Spleen (tissue), 11 donors: ENCODE results near the gene PRKCZ. TPM values are rescaled to one million over a fixed set of nuclear protein-coding genes. Genes with fewer than 3 reads are reported as not detected.

Experiments used
- DNase-seq: peaks from one replicate; pipeline ENCODE4 v3.0.0-alpha.2; 2020
- H3K27ac ChIP-seq, 8 donors: fragments of 200-600 bp; sonication (generic) in 7 of 8; 1 replicate in 4 of 8; 2 replicates in 4 of 8; pipeline versions ENCODE4 v1.5.0 to v1.8.0; 2016 to 2021; ENCODE audit warnings: inconsistent platforms in 4 of 8, mild to moderate bottlenecking in 4 of 8, moderate library complexity in 1 of 8
- H3K27me3 ChIP-seq, 7 donors: fragments of 200-600 bp; sonication (generic) in 6 of 7; replicated peaks in 1 of 7; 1 replicate in 4 of 7; 2 replicates in 3 of 7; pipeline versions ENCODE4 v1.5.0 to v1.8.0; 2016 to 2021; ENCODE audit warnings: inconsistent platforms in 3 of 7, mild to moderate bottlenecking in 1 of 7
- H3K36me3 ChIP-seq, 6 donors: fragments of 200-600 bp; sonication (generic) in 5 of 6; 1 replicate in 4 of 6; 2 replicates in 2 of 6; pipeline versions ENCODE4 v1.5.0 to v1.8.0; 2016 to 2021; ENCODE audit warnings: inconsistent platforms in 2 of 6
- H3K4me1 ChIP-seq, 6 donors: fragments of 200-600 bp; sonication (generic) in 5 of 6; 1 replicate in 3 of 6; 2 replicates in 3 of 6; pipeline versions ENCODE4 v1.5.0 to v1.8.0; 2016 to 2021; ENCODE audit warnings: inconsistent platforms in 3 of 6
- H3K4me3 ChIP-seq, 8 donors: fragments of 200-600 bp; sonication (generic) in 7 of 8; 1 replicate in 4 of 8; 2 replicates in 4 of 8; pipeline versions ENCODE4 v1.5.0 to v1.8.0; 2016 to 2021; ENCODE audit warnings: inconsistent platforms in 4 of 8, mild to moderate bottlenecking in 4 of 8, moderate library complexity in 2 of 8
- H3K9me3 ChIP-seq, 8 donors: fragments of 200-600 bp; sonication (generic) in 7 of 8; 1 replicate in 4 of 8; 2 replicates in 4 of 8; pipeline versions ENCODE4 v1.5.0 to v1.8.0; 2016 to 2021; ENCODE audit warnings: inconsistent platforms in 4 of 8
- CTCF ChIP-seq, 11 experiments: fragments of 200-600 bp in 7 of 11; fragments of 450-650 bp in 4 of 11; sonication (generic) in 4 of 11; IDR thresholded peaks in 8 of 11; conservative IDR thresholded peaks in 3 of 11; 1 replicate in 7 of 11; 2 replicates in 4 of 11; pipeline versions ENCODE4 v1.4.0 to v1.8.0; 2016 to 2021; ENCODE audit warnings: antibody characterized with exemption in 11 of 11, inconsistent platforms in 4 of 11, mild to moderate bottlenecking in 1 of 11
- POLR2A ChIP-seq, 3 donors: fragments of 450-650 bp; IDR thresholded peaks; one replicate each; pipeline ENCODE4 v1.5.1; 2017; ENCODE audit warnings: antibody characterized with exemption in 3 of 3, mild to moderate bottlenecking in 1 of 3
- POLR2AphosphoS5 ChIP-seq, 3 donors: sonication (generic); formaldehyde crosslinking; IDR thresholded peaks; one replicate each; pipeline ENCODE4 v1.5.1; 2017; ENCODE audit warnings: antibody characterized with exemption in 3 of 3
- WGBS, 5 donors: extraction: QIAGEN DNeasy Blood & Tissue Kit in 3 of 5; methylation state at CpG; one replicate each; pipeline versions ENCODE4 v1.1.5 to v1.1.7; 2013 to 2018; 5-methylcytosine and 5-hydroxymethylcytosine counted together
- intact Hi-C: fragments of 100-400 bp; cut with DNase I; formaldehyde crosslinking; loops from one replicate; pipeline ENCODE4 v1.15.0; 2023; ENCODE audit warnings: low total_unique reads
- polyA plus RNA-seq, 3 donors: library from polyadenylated mRNA; stranded (reverse); fragments of 200-250 nt; gene quantifications; one replicate each; pipeline ENCODE4 v1.2.1, GENCODE V29; 2013
- total RNA-seq, 7 donors: library from RNA; depleted of rRNA in 3 of 7; stranded (reverse); fragments of >200 nt in 3 of 7; fragmentation: NEBNext Ultra II Directional in 4 of 7; extraction: Animal tissue kit (Norgen Biotek cat#: 25700) in 4 of 7; gene quantifications; one replicate each; pipeline versions ENCODE4 v1.1.0 to v1.2.1, GENCODE V29; 2016 to 2021
- donor health status: healthy with polysubstance abuse.
- donor health status: DM: no; HTN: no; CAD: no; lungs with moderate emphysema.
- donor health status: DM: no; HTN: no; CAD: no.
- donor health status: Bipolar disorder and iron deficiency.
- donor health status: healthy.
- donor health status: DM: no; HTN: no; CAD: no.
- donor health status: DM: yes; HTN: yes; CAD: no.

PRKCZ gene
- total and polyA plus RNA-seq, 10 donors: 17.6 to 61.8 (median 34.0) TPM

GRCh38 chr1:2039251-2039650, 11.0 kb upstream of the PRKCZ start:
- intact Hi-C loops: no loop called here
- no peaks in the 10 kb centered on the region for H3K36me3 ChIP-seq
- peaks cover 0 to 13% (median 0%) of the 10 kb centered on the region in 7 donors for H3K27me3 ChIP-seq
- no peak overlapping the region for H3K4me3 ChIP-seq
- no peak for DNase-seq
- WGBS, 5 donors: 86 to 92% (median 88%) methylated on average over 8 of the region's 8 CpGs
- TF ChIP-seq POLR2A (IDR thresholded peaks at IDR 0.05) (no peak), POLR2AphosphoS5 (IDR thresholded peaks at IDR 0.05) (no peak), CTCF (IDR thresholded peaks at IDR 0.05 in 8 of 11, conservative IDR thresholded peaks at IDR 0.05 in 3 of 11) (no peak)
- peaks cover 0 to 3% (median 0%) of the 10 kb centered on the region in 8 donors for H3K9me3 ChIP-seq
- no peak overlapping the region for H3K27ac ChIP-seq
- peaks cover 0 to under 1% (median 0%) of the 10 kb centered on the region in 6 donors for H3K4me1 ChIP-seq

DNA sequence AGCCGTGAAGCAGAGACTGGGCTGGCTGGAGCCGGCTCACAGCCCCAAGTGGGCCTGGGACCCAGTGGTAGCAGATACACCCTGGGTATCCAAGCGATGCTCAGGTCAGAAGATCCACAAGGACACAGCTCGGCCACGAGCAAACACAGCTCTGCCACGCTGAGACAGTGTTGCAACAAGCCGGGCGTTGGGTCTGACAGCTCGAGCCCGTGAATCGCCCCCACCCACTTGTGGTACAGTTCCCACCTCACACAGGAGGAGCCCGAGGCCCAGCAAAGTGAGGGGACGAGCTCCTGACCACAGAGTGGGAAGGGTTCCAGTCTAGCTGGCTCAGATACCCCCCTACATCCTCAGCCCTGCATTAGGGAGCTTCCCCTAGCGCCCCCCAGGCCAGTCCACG, 8.9 kb upstream of the PRKCZ start:
- DNase-seq: no peak
- H3K9me3 ChIP-seq: peaks cover 0 to 3% (median 0%) of the 10 kb centered on the region in 8 donors
- peaks cover 13 to 21% (median 20%) of the 10 kb centered on the region in 6 donors for H3K4me1 ChIP-seq
- no peaks in the 10 kb centered on the region for H3K36me3 ChIP-seq
- WGBS, 5 donors: 71 to 87% (median 81%) methylated on average over 4 to 15 of the region's 15 CpGs
- peaks cover 0 to 21% (median 0%) of the 10 kb centered on the region in 7 donors for H3K27me3 ChIP-seq
- H3K27ac ChIP-seq: no peak overlapping the region
- H3K4me3 ChIP-seq: no peak overlapping the region
- TF ChIP-seq POLR2A (IDR thresholded peaks at IDR 0.05) (no peak), CTCF (IDR thresholded peaks at IDR 0.05 in 8 of 11, conservative IDR thresholded peaks at IDR 0.05 in 3 of 11) (no peak), POLR2AphosphoS5 (IDR thresholded peaks at IDR 0.05) (no peak)
- intact Hi-C loops: loop anchor here (10.0 kb wide), 1 partner anchor 97 kb away; no protein-coding TSS in a partner anchor

- Histone ChIP-seq H3K4me3 (no peak overlapping the region), H3K27ac (no peak overlapping the region), H3K36me3 (no peaks in the 10 kb centered on the region), H3K9me3 (peaks cover 0 to 3% (median 0%) of the 10 kb centered on the region in 8 donors), H3K27me3 (peaks cover 0 to 26% (median 2%) of the 10 kb centered on the region in 7 donors), H3K4me1 (peaks cover 19 to 27% (median 26%) of the 10 kb centered on the region in 6 donors)
- intact Hi-C loops: loop anchor here (10.0 kb wide), 1 partner anchor 97 kb away; no protein-coding TSS in a partner anchor
- WGBS, 5 donors: 80 to 90% (median 85%) methylated on average over 4 of the region's 4 CpGs
- TF ChIP-seq POLR2AphosphoS5 (IDR thresholded peaks at IDR 0.05) (no peak), POLR2A (IDR thresholded peaks at IDR 0.05) (no peak), CTCF (IDR thresholded peaks at IDR 0.05 in 8 of 11, conservative IDR thresholded peaks at IDR 0.05 in 3 of 11) (no peak)
- DNase-seq: no peak
Observed at GRCh38 chr1:2041887-2042286, 8.3 kb upstream of the PRKCZ start.

- H3K4me1 ChIP-seq: peaks cover 27 to 39% (median 35%) of the 10 kb centered on the region in 6 donors
- DNase-seq: no peak
- H3K27me3 ChIP-seq: peaks cover 0 to 39% (median 12%) of the 10 kb centered on the region in 7 donors
- TF ChIP-seq POLR2AphosphoS5 (IDR thresholded peaks at IDR 0.05): no peak
- no peak for TF ChIP-seq POLR2A (IDR thresholded peaks at IDR 0.05)
- no peak for TF ChIP-seq CTCF (IDR thresholded peaks at IDR 0.05 in 8 of 11, conservative IDR thresholded peaks at IDR 0.05 in 3 of 11)
- intact Hi-C loops: loop anchor here (10.0 kb wide), 1 partner anchor 98 kb away; no protein-coding TSS in a partner anchor
- H3K4me3 ChIP-seq: no peak overlapping the region
- no peak overlapping the region for H3K27ac ChIP-seq
- 76 to 85% (median 83%) methylated on average over 23 to 41 of the region's 41 CpGs for WGBS, 5 donors
- peaks cover 0 to 3% (median 0%) of the 10 kb centered on the region in 8 donors for H3K9me3 ChIP-seq
- no peaks in the 10 kb centered on the region for H3K36me3 ChIP-seq
Observed at GRCh38 chr1:2042830-2043773, 7.1 kb upstream of the PRKCZ start.
